HG03039 (cell line): ENCODE measurements around the gene SSBP4.

Experiments
- ATAC-seq: cut with Tn5 transposase; IDR thresholded peaks from one replicate; pipeline ENCODE4 v1.9.1; 2021; ENCODE audit warnings: mild to moderate bottlenecking, moderate library complexity; ENCODE audit not compliant: unreplicated experiment

Gene SSBP4

DNA sequence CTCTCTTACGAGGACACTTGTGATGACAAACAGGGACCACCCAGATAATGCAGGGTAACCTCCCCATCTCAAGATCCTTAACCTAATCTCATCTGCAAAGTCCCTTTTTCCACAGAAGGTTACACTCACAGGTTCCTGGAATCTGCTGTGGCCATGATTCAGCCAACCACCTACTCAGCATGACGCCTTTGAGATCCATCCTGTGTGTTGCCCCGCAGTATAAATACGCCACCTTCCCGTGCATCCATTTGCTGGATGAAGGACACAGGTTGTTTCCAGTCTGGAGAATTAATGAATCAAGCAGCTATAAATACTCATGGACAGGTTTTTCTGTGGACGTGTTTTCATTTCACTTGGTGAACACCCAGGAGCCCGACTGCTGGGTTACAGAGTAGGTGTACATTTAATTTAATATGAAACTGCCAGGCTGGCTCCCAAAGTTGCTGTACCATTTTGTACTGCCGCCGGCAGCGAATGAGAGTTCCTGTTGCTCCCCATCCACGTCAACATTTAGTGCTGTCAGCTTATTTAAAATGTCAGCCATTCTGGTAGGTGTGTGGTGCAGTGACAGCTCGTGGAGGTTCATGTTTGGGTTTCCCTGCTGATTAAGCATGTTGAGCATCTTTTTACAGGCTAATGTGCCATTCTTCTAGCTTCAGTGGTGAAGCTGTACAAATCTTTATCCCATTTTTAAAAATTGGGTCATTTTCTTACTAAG, 62.5 kb downstream of the SSBP4 start:
- ATAC-seq = no peak

DNA sequence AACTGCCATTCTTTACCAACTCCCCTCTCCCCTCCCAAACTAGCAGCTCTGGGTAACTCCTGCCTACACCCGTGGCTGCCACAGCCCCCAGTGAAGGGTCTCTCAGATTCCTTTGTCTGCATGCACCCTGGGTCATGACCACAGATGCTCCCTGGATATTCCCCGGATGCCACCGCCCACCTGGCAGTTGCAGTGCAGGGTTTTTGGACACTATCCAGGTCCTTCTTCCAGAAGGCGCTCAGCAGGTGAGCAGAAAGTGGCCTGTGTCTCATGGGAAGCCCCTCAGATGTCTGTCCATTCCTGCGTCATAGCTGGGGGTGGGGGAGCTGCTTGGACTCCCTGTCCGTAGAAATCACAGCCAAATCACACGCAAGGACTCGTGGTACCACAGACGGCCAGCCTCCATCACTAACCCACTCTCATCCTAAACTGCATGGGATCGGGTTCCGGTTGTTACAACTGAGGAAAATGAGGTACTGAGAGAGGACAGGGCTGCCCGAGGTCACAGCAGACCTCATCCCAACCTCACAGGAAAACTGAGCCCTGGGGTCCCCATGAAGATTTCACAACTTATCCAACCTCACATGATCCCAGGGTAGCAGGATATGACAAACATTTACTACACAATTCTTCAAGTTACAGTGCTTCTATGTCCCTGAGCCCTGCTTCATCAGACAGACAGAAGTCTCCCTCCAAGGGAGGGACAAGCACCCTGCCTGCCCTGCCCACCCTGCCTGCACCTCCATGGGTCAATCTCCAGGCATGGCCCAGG, 64.1 kb downstream of the SSBP4 start:
- no peak for ATAC-seq
